Nephron progenitor cell (in vitro differentiated cells): ENCODE data around the gene MYO1B.

Experiments
- DNase-seq: peaks from one replicate; pipeline ENCODE4 v3.0.0; 2021
- H3K27ac Mint-ChIP-seq: 2 replicates; pipeline ENCODE4 v1.8.0; 2021; ENCODE audit warnings: mild to moderate bottlenecking, moderate library complexity, mixed read lengths
- H3K27me3 Mint-ChIP-seq: 2 replicates; pipeline ENCODE4 v1.8.0; 2021; ENCODE audit warnings: mild to moderate bottlenecking, low read depth, mixed read lengths; ENCODE audit not compliant: poor library complexity
- H3K36me3 Mint-ChIP-seq: 2 replicates; pipeline ENCODE4 v1.8.0; 2021; ENCODE audit warnings: low read depth, mixed read lengths
- H3K4me1 Mint-ChIP-seq: 2 replicates; pipeline ENCODE4 v1.8.0; 2021; ENCODE audit warnings: mixed read lengths
- H3K4me3 Mint-ChIP-seq: 2 replicates; pipeline ENCODE4 v1.8.0; 2021; ENCODE audit warnings: mild to moderate bottlenecking, moderate library complexity, mixed read lengths
- H3K9me3 Mint-ChIP-seq: 2 replicates; pipeline ENCODE4 v1.8.0; 2021; ENCODE audit warnings: mild to moderate bottlenecking, moderate library complexity, mixed read lengths
- CTCF ChIP-seq: fragments of 200-600 bp; sonication (generic); IDR thresholded peaks from 2 replicates; pipeline ENCODE4 v1.5.0; 2021; ENCODE audit warnings: antibody characterized with exemption

Gene MYO1B

DNA sequence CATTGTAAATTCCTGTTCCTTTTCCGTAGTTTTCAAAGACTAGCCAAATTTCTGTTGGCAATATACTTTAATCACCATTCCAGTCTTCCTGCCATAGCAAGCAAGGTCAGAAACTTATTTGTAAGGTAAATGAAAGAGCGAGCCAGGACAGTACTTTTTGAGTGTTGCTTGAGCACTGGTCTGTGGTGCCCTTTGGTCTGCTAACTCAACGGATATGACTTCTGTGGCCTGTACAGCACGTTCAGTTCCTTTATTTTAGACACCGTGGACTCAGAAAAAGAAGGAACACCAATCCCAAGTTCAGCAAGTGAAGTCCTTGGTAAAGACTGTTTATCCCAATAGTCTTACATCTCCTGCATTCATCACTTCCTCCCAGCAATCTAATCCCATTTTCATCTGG, 166.3 kb downstream of the MYO1B start:
- TF ChIP-seq CTCF = no peak
- H3K27ac Mint-ChIP-seq = peak overlapping the region; percentile 62
- no peak for DNase-seq
- no peak overlapping the region for H3K4me3 Mint-ChIP-seq
- peaks cover 76% of the 10 kb centered on the region for H3K36me3 Mint-ChIP-seq
- no peaks in the 10 kb centered on the region for H3K27me3 Mint-ChIP-seq
- no peaks in the 10 kb centered on the region for H3K4me1 Mint-ChIP-seq
- no peaks in the 10 kb centered on the region for H3K9me3 Mint-ChIP-seq

- peaks cover 78% of the 10 kb centered on the region for H3K36me3 Mint-ChIP-seq
- no peak for TF ChIP-seq CTCF
These were observed 167.1 kb downstream of the MYO1B start for GRCh38 chr2:191412353-191412752.

DNA sequence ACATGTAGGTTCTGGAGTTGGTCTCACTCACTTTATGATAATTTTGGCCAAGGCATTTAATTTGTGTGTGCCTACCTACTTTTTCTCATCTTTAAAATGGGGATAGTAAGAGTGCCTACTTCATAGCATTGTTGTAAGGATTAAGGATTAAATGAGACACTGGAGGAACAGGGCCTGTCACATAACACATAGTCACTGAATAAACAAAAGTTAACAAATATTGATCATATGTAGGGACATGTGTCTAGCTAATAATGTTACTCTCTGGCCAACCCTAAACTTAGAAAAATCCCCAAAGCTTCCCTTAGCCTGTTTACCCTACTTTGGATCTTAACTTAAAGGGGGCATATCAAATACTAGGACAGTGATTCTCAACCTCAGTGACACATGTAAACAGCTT, 169.9 kb downstream of the MYO1B start:
- DNase-seq = no peak
- Mint-ChIP-seq H3K4me1 (no peaks in the 10 kb centered on the region), H3K27ac (no peak overlapping the region), H3K27me3 (no peaks in the 10 kb centered on the region), H3K9me3 (no peaks in the 10 kb centered on the region), H3K36me3 (peaks cover 76% of the 10 kb centered on the region), H3K4me3 (no peak overlapping the region)
- TF ChIP-seq CTCF = no peak

More at GRCh38 chr2:191412353-191412752, 167.1 kb downstream of the MYO1B start:
- Mint-ChIP-seq H3K4me1 (no peaks in the 10 kb centered on the region), H3K4me3 (no peak overlapping the region), H3K9me3 (no peaks in the 10 kb centered on the region), H3K27me3 (no peaks in the 10 kb centered on the region), H3K27ac (no peak overlapping the region)
- no peak for DNase-seq

DNA sequence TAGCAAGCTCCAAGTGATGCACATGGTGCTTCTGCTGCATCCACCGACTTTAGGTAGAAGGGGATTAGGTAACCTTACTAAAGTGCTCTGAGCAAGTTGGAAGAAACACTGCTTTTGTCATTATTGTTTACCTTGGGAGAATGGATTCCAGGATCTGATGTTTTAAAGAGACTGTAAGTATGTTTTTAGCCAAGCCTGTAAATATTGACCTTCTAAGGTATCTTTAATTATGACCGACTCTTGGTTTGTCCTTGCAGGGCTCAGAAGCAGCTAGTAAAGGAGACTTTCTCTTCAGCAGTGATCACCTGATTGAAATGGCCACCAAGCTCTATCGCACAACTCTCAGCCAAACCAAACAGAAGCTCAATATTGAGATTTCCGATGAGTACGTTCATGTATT, 170.7 kb downstream of the MYO1B start:
- Mint-ChIP-seq H3K9me3 (no peaks in the 10 kb centered on the region), H3K4me1 (no peaks in the 10 kb centered on the region), H3K36me3 (peaks cover 75% of the 10 kb centered on the region), H3K27me3 (no peaks in the 10 kb centered on the region), H3K27ac (no peak overlapping the region), H3K4me3 (no peak overlapping the region)
- TF ChIP-seq CTCF = no peak
- DNase-seq = no peak

- Mint-ChIP-seq H3K36me3 (peaks cover 61% of the 10 kb centered on the region), H3K4me1 (no peaks in the 10 kb centered on the region), H3K4me3 (no peak overlapping the region), H3K27ac (no peak overlapping the region), H3K27me3 (no peaks in the 10 kb centered on the region), H3K9me3 (no peaks in the 10 kb centered on the region)
- no peak for DNase-seq
- no peak for TF ChIP-seq CTCF
These were observed 172.5 kb downstream of the MYO1B start for GRCh38 chr2:191417746-191418145.

DNA sequence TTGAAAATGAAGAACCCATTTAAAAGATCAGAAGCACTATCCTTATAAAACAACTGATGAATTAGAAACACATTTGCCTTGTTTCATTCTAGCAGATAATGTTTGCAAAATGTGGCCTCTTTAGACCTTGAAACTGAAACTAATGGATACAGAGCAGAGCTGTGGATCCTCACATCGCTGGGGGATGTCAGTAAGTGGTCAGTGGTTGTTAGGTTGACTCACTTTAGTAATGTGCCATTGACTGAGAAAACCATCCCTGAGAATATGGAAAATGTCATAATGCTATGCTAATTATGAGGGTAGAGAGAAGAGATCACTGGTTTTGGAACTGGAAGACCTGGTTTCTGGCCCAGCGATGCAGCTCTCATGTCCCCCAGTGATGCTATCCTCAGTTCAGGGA, 176.7 kb downstream of the MYO1B start:
- Mint-ChIP-seq H3K36me3 (peaks cover 58% of the 10 kb centered on the region), H3K4me3 (no peak overlapping the region), H3K27me3 (no peaks in the 10 kb centered on the region)

More for the DNA sequence above, 176.7 kb downstream of the MYO1B start:
- Mint-ChIP-seq H3K4me1 (no peaks in the 10 kb centered on the region), H3K27ac (no peak overlapping the region), H3K9me3 (no peaks in the 10 kb centered on the region)
- TF ChIP-seq CTCF = no peak
- DNase-seq = no peak
